Measurements from ENCODE around the gene ADAP1.

ADAP1 gene

DNA sequence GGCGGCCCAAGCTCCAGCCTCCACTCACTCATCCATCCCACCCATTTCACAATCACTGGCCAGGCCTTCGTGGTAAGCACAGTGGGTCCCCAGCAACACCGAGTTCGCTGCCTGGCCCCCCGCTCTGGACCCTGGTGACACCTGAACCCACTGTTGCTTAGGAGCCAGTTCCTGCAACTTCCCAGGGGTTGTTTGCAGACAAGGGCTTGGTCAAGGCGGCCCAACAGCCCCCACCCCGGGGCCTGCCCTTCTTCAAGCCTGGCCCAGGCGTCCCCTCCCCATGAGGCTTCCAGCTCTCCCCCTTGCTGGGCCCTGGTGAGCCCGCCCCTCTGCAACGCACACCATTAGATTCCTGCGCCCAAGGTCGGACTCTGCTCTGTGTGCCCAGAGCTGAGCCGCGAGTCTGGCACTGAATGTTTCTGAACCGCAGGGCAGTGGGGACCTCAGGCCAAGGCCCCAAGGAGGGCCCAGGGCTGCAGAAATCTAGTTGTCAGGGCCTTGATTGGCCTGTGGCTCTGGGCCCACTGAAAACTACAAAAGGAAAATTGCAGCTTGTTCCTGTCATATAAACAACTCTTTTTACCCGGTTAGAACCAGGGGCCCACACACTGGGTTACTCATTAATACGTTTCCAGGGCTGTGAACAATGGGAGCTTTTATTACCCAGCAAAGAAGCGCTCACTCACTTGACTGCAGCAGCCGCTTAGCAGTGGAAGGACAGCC lies 23.0 kb upstream of the ADAP1 start:
- DNase-seq, result peak; percentile 81
- in situ Hi-C loops (cut with HindIII; ENCODE audit: low pct_ligation_motif_present, low pct_unique_long_range_greater_than_20kb, low sequenced_read_pairs), result no loop called here

DNA sequence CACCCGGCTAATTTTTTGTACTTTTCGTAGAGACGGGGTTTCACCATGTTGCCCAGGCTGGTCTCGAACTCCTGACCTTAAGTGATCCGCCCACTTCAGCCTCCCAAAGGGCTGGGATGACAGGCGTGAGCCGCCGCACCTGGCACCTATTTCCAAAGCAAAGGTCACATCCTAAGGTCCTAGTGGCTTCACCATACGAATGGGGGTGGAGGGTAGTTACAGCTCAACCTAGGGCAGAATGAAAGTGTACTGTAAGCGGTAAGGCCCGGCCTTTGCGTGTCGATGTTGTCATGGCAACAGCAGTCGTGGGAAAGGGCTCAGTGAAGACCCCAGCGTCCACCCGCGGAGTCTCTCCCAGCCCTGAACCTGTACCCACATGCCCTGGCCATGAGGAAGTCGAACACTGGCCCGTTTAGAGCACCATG lies 22.4 kb upstream of the ADAP1 start:
- in situ Hi-C loops (cut with HindIII; ENCODE audit: low pct_ligation_motif_present, low pct_unique_long_range_greater_than_20kb, low sequenced_read_pairs), result no loop called here
- DNase-seq, result no peak

DNA sequence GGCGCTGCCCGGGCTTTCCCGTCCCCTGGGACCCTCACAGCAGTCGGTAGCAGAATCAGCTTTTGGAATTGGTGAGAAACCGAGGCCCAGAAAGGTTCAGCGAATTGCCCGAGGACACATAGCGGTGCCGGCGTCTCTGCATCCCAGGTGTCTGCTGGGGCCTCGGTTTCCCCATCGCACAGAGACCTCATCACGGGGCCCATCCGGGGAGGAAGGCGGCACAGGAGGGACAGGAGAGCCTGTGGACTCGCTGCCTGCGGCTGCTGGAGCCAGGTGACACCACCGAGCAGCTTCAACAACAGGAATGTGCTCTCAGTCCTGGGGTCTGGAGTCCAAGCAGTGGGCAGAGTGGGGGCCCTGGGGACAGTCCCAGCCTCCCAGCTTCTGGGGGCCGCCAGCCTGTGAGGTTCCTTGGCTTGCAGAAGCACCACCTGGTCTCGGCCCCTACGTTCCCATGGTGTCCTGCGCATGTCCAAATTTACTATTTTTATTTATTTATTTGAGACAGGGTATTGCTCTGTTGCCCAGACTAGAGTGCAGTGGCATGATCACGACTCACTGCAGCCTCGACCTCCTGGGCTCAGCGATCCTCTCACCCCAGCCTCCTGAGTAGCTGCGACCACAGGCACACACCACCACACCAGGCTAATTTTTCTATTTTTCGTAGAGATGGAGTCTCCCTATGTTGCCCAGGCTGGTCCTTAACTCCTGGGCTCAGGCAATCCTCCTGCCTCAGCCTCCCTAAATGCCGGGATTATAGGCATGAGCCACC lies 21.4 kb upstream of the ADAP1 start:
- no peak for DNase-seq
- in situ Hi-C loops (cut with HindIII; ENCODE audit: low pct_ligation_motif_present, low pct_unique_long_range_greater_than_20kb, low sequenced_read_pairs), result no loop called here

DNA sequence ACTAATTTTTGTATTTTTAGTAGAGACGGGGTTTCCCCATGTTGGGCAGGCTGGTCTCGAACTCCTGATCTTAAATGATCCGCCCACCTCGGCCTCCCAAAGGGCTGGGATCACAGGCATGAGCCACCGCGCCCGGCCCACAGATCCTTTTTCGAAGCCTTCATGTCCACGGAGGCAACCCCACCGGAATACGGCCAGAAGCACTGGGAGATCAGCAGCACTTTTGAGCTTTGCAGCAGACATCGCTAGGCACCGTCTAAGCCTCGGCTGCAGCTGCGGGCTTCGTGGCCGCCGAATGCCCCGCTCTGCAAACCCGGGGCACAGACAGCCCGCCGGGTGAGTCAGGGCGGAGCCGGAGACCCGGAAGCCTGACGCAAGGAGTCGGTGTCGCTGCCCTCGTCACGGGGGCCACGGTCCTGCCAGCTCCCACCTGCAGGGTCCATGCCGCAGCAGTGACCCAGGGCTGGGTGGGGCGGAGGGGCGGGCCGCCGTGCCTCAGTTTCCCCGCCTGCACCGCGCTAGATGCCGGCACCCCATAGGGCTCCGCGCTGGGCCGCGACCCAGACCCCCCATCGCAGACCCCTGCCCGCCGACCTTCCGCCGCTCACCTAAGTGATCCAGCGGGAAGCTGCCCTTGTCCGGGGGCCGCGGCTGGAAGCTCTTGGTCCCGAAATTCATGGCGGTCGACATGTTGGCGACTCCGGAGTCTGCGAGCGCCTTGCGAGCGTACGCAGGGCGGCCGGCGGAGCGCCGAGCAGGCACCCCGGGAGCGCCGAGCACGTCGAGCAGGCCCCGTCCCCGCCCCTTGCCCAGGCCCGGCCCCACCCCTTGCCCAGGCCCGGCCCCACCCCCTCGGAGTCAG lies 20.6 kb upstream of the ADAP1 start, which contains the start of gene COX19:
Gene COX19 (minus strand): TSS at position 730 of the 862 bp plus-strand sequence. CDS start 40 bp downstream, at position 690.
- in situ Hi-C loops (cut with HindIII; ENCODE audit: low pct_ligation_motif_present, low pct_unique_long_range_greater_than_20kb, low sequenced_read_pairs), result loop anchor here (25.0 kb wide), 1 partner anchor 188 kb away; no protein-coding TSS in a partner anchor
- peak; percentile 94 for DNase-seq

DNA sequence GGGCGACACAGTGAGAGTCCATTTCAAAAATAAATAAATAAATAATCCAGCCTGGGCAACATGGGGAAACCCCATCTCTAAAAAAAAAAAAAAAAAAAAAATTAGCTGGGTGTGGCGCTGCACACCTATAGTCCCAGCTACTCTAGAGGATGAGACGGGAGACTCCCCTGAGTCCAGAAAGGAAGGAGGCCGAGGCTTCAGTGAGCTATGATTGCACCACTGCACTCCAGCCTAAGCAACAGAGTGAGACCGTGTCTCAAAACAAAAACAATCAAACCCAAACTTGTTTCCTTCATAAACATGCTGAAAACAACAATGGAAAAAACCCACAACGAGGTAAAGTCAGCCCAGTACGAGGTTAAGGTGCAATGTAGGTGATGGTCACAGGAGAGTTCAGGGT lies 19.7 kb upstream of the ADAP1 start:
- in situ Hi-C loops (cut with HindIII; ENCODE audit: low pct_ligation_motif_present, low pct_unique_long_range_greater_than_20kb, low sequenced_read_pairs), result loop anchor here (25.0 kb wide), 1 partner anchor 187 kb away; no protein-coding TSS in a partner anchor
- DNase-seq, result no peak

DNA sequence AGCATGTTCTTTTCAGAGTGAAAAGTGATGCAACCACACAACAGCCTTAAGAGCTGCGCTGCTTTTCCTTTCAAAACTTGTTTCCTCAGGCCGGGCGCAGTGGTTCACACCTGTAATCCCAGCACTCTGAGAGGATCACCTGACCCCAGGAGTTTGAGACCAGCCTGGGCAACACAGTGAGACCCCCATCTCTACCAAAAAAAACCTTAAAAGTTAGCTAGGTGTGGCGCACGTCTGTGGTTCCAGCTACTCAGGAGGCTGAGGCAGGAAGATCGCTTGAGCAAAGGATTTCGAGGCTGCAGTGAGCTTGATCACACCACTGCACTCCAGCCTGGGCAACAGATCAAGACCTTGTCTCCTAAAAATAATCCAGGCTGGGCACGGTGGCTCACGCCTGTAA lies 18.8 kb upstream of the ADAP1 start:
- in situ Hi-C loops (cut with HindIII; ENCODE audit: low pct_ligation_motif_present, low pct_unique_long_range_greater_than_20kb, low sequenced_read_pairs), result loop anchor here (25.0 kb wide), 1 partner anchor 186 kb away; no protein-coding TSS in a partner anchor
- no peak for DNase-seq

DNA sequence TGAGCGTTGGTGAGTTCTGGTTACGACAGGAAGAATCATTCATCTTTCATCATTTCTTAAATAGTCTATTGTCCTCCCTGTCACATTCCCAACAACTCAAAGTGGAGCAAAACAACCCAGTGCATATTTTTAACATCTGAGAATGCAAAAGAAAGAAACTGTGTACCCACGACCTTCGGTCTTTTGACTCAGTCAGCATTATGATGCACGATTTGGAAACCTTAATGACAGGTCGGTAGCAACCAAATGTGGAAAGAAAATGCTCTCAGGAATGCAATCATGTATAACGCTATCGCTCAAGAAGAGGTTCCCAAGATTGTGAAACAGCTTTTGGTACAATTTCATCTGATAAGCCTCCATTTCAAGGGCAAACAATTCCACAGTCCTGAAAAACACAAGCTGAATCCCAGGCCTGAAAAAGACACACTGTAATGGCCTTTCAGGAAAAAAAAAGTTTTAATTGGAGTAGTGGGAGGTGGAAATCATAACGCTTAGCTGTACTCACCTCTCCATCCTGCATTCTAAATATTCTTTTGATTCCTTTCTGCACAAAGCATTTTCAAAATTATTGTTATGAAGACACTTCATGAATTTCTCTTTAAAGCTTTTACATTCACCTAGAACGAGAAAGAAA lies 18.3 kb upstream of the ADAP1 start:
- DNase-seq, result no peak
- in situ Hi-C loops (cut with HindIII; ENCODE audit: low pct_ligation_motif_present, low pct_unique_long_range_greater_than_20kb, low sequenced_read_pairs), result loop anchor here (25.0 kb wide), 1 partner anchor 185 kb away; no protein-coding TSS in a partner anchor

DNA sequence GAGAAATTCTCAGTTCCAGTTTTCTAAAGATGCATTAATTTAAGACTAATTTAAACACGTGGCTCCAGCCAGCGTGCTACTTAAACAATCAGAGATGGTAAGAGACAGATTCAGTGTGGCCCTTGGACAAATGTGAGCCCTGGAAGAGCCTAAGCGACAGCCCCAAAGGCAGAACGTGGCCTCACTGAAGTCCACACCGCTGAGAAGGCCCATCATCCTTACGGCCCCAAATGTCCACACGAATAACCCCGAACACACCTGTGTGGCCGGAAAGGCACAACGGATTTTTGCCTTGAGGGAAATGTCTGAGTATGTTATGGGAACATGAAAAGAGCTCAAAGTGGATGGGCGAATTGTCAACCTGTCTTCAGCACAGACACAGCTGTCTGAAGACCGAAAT lies 17.6 kb upstream of the ADAP1 start:
- DNase-seq, result no peak
- in situ Hi-C loops (cut with HindIII; ENCODE audit: low pct_ligation_motif_present, low pct_unique_long_range_greater_than_20kb, low sequenced_read_pairs), result loop anchor here (25.0 kb wide), 1 partner anchor 185 kb away; no protein-coding TSS in a partner anchor

DNA sequence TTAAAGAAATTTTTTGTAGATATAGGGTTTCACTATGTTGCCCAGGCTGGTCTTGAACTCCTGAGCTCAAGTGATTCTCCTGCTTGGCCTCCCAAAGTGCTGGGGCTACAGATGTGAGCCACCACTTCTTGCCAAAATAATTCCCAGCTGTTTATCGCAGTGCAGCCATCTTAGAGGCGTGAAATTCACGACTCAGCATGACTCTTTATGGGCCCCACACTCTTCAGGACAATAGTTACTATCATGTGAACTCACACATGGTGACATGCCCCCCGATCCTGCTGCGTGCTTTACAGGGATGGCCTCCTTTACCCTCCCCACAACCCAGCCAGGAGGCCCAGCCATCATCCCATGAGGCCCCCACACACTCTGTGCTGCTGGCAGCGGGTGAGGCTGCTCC lies 16.3 kb upstream of the ADAP1 start:
- no peak for DNase-seq
- in situ Hi-C loops (cut with HindIII; ENCODE audit: low pct_ligation_motif_present, low pct_unique_long_range_greater_than_20kb, low sequenced_read_pairs), result loop anchor here (25.0 kb wide), 1 partner anchor 183 kb away; no protein-coding TSS in a partner anchor

DNA sequence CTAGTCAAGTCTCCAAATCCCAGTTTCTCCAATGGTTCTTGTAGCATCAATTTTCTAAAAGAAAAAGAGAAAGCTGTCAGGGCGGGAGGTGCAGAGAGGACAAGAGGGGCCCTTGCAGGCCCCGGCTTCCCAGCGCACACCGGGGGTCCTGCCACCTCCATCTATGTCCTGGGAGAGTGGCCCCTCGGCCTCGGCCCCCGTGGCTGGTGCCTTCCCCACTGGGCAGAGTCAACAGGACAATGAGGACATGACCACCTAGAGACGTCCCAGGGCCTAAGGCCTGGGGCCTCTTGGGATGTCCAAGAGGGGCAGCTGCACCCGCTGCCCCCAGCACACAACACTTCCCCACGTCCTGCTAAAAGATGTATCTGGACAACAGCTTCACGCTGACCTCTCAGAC lies 14.9 kb upstream of the ADAP1 start:
- DNase-seq, result no peak
- in situ Hi-C loops (cut with HindIII; ENCODE audit: low pct_ligation_motif_present, low pct_unique_long_range_greater_than_20kb, low sequenced_read_pairs), result loop anchor here (25.0 kb wide), 1 partner anchor 182 kb away; no protein-coding TSS in a partner anchor

DNA sequence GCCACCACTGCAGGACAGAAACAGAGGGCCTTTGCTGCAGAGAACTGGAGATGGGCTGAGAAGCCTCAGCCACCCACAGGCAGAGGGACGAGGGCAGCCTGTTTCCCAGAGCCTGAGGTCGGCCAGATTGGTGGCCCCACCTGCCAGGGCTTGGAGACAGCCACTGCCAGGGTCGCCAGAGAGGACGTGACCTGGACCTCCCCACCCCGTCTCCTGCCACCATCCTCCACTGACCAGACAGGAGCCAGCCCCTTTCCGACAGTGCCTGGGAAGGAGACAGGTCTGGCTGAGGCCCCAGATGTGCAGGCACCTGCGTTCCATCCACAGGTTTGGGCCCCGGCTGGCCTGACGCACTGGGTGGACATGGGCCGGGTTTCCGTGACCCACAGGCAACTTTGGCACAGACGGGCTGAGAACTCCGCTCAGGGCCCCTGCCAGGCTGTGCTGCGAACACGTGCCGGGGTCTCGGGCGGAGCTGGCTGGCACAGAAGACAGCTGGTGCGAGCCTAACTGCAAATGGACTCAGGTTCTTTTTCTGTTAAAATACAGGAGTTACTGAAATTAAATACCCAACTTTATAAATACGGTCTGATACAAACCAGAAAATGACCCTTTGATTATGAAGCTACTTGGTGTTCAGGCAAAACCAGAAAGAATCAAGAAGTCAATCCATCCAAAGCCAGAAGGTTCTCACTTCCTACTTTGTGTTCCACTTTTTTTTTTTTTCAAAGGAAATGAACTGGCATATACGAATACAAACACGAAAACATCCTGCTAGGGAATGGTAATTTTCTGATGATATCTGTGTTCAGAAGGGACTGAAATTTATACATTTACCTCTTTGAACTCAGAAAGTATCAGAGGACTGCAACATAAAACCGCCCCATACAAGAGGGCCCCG lies 14.0 kb upstream of the ADAP1 start:
- in situ Hi-C loops (cut with HindIII; ENCODE audit: low pct_ligation_motif_present, low pct_unique_long_range_greater_than_20kb, low sequenced_read_pairs), result loop anchor here (25.0 kb wide), 1 partner anchor 181 kb away; no protein-coding TSS in a partner anchor

DNA sequence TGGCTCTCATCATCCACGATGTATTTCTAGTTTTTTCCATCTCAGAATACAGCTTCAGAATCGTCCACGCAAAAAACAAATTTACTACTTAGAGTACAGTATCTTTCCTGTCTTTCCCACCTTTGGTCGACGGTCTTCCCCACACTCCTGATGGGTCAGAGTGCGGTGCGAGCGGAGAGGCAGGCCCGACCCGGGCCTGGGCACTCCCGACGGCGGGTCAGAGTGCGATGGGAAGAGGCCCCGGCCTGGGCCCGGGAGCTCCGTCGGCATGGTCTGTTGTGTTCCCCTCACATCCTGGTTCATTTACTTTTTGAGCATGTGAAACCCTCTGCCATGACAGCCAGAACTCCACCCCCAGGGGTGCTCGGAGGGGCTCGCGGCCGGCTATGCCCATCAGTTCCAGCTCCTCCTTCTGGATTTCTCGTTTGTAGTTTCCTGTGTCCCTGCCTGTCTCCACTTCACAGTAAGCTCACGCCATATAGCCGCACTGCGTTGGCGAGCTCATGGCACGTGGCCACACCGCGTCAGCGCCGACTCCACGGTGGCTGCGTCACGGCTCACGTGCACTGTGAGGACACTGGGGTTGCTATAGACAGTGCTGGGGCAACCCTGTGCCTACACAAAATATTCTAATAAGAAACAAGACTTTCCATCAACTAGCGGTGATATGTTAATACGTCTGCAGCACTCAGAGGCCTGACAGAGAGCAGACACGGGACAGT lies 13.0 kb upstream of the ADAP1 start:
- in situ Hi-C loops (cut with HindIII; ENCODE audit: low pct_ligation_motif_present, low pct_unique_long_range_greater_than_20kb, low sequenced_read_pairs), result loop anchor here (25.0 kb wide), 1 partner anchor 180 kb away; no protein-coding TSS in a partner anchor

More for the DNA sequence above, 14.0 kb upstream of the ADAP1 start:
- no peak for DNase-seq

DNA sequence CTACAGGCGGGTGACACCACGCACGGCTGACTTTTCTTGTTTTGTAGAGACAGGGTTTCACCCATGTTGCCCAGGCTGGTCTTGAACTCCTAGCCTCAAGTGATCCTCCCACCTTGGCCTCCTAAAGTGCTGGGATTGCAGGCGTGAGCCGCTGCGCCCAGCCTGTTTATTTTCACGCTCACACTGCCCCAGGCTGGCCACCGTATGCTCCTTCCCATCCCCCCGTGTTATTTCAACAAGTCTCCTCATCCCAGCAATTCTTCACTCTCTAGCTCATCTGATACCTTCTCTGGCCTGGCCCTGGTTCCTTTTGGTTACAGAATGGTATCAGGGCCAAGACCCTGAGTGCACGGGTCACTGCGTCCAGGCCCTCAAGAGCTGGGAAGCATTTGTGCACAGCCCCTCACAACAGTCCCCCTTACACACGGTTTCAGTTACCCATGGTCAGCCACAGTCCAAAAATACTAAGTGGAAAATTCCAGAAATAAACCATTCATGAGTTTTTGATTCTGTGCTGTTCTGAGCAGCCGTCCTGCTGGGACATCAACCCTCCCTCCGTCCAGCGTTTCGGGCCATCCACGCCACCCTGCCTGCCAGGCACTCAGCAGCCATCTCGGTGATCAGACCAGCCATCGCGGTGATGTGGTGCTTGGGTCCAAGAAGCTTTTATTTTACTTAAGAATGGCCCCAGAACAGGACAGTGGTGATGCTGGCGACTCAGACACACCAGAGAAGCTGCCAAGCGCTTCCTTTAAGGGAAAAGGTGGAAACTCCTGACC lies 12.0 kb upstream of the ADAP1 start:
- in situ Hi-C loops (cut with HindIII; ENCODE audit: low pct_ligation_motif_present, low pct_unique_long_range_greater_than_20kb, low sequenced_read_pairs), result loop anchor here (25.0 kb wide), 1 partner anchor 179 kb away; no protein-coding TSS in a partner anchor
- DNase-seq, result no peak

More for the DNA sequence above, 13.0 kb upstream of the ADAP1 start:
- DNase-seq, result no peak

DNA sequence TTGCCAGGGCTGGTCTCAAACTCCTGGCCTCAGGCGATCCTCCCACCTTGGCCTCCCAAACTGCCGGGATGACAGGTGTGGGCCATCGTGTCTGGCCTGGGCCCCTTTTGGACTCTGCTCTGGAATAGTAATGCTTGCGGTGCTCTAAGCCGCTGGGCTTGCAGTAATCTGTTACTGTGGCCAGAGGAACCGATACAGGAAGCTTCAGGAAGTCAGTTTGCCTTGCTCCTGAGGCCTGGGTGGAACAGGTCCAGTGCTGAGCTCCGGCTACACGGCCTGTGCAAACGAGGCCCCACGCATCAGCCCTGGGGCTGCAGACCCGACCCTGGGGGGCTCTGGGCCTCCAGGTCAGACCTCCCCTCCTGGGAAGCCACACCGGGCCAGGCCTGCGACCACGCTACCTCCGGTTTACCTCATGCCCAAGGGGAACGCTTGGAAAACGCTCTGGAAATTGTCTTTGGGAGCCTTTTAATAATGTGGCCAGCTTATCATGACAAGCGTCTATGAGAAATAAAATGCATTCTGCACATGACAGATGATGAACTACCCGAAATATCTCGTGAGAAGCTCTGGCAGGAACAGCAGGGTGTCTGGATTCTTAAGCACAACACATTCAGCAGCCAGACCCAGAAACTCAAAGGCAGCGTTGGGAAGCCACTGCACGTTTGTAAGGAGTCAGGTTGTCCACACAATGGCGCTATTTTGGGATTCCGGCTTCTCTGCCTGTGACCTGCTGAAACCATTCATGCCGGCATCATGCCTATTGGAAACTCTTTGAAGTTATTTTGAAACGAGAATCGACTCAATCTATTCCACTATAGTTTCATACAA lies 10.1 kb upstream of the ADAP1 start:
- in situ Hi-C loops (cut with HindIII; ENCODE audit: low pct_ligation_motif_present, low pct_unique_long_range_greater_than_20kb, low sequenced_read_pairs), result loop anchor here (25.0 kb wide), 1 partner anchor 177 kb away; no protein-coding TSS in a partner anchor
- peak; percentile 17 for DNase-seq

Measured in ACHN (cell line).